Measurements from ENCODE around the gene IARS1. TPM values are rescaled to one million over a fixed set of nuclear protein-coding genes. Genes with fewer than 3 reads are reported as not detected.
A peak's percentile ranks its signal among the peaks of the same experiment; 100 is the strongest.

Gene IARS1
- total RNA-seq, 2 donors from 2014 or later: 138 to 246 TPM

DNA sequence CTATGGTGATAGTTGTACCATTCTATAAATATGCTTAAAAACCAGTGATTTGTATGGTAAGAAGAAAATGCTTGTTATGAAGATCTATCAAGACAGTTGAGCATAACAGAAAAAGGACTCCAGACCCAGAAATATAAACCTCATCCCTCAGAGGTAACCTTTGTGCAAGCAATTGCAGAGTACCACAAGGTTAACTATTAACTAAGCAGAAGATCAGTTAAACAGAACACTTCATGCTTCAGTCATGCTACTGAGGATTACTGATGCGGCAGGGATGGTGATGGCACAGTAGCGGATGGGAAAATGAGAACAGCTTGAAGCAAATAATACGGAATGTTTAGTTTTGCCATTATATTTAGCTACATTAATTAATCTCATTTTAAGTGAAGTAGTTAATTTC lies 45.5 kb downstream of the IARS1 start:
- ATAC-seq: no peak
- no peak for DNase-seq (ENCODE audit: low spot score)
- H3K36me3 Mint-ChIP-seq: peaks cover 64% of the 10 kb centered on the region
- no peak overlapping the region for H3K4me3 Mint-ChIP-seq
- H3K9me3 Mint-ChIP-seq: no peaks in the 10 kb centered on the region
- no peaks in the 10 kb centered on the region for H3K27me3 Mint-ChIP-seq
- H3K27ac Mint-ChIP-seq: no peak overlapping the region
- H3K4me1 Mint-ChIP-seq (ENCODE audit: low read depth in 2 of 2): peaks cover 3 to 6% of the 10 kb centered on the region in 2 donors

DNA sequence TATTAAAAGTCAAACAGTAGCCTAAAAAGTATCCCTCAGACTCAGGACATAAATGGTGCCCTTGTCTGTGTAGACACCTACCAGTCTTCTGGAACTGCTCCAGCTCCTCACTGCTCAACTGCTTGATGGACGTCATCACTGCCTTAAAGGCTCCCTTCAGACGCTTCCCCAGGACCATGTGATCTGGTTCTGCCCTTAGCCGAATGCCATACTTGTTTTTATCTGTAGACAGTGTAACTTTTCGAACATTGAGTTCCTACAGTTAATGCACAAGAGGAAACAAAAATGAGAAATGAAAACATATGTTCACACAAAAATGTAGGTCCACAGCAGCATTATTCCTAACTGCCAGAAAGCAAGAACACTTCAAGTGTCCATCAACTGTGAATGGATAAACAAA lies 46.2 kb downstream of the IARS1 start:
- H3K36me3 Mint-ChIP-seq: peaks cover 67% of the 10 kb centered on the region
- H3K4me1 Mint-ChIP-seq (ENCODE audit: low read depth in 2 of 2): peaks cover 3 to 6% of the 10 kb centered on the region in 2 donors
- no peak for DNase-seq (ENCODE audit: low spot score)
- H3K27ac Mint-ChIP-seq: no peak overlapping the region
- H3K9me3 Mint-ChIP-seq: no peaks in the 10 kb centered on the region
- H3K27me3 Mint-ChIP-seq: no peaks in the 10 kb centered on the region
- ATAC-seq: no peak
- no peak overlapping the region for H3K4me3 Mint-ChIP-seq

DNA sequence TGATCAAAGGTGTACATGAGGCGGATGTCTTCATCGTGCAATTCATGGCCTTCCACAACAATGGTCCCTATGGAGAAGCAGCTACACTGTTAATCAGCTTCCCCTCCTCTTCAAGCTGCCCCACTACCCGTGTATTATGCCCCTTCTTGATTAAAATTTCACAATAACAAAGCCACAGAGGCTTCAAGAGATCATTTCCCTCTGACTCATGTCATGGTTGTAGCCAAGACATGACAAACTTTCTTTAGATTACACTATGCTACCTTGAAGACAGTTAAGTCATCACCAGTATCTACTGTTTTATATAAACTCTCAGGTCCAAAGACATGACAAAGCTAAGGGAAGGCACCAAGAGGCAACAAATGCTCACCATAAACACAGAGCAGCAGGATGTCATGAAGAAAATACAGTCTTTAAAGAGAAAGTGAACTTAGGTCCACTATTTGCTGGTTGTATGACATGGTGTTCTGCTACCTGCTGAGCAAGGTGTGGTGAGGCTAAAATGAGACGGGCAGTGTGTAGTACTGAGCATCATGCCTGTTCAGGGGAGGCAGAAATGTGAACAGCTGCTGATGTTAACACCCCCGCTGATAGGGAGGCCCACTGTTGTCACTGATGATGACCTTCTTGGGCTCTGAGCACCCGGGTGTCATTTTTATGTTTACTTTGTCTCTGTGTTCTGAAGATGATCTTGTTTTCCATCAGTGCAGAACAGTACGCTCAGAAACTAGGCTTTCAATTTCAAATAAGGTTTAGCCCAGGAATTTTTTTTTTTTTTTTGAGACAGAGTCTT lies 48.3 kb downstream of the IARS1 start:
- H3K4me1 Mint-ChIP-seq (ENCODE audit: low read depth in 2 of 2): peaks cover 3 to 6% of the 10 kb centered on the region in 2 donors
- peak in 1 of 2 donors; percentile 38 for ATAC-seq

More for the DNA sequence above, 48.3 kb downstream of the IARS1 start:
- no peak for DNase-seq (ENCODE audit: low spot score)
- H3K27me3 Mint-ChIP-seq: no peaks in the 10 kb centered on the region
- H3K27ac Mint-ChIP-seq: no peak overlapping the region
- H3K4me3 Mint-ChIP-seq: no peak overlapping the region
- no peaks in the 10 kb centered on the region for H3K9me3 Mint-ChIP-seq
- H3K36me3 Mint-ChIP-seq: peaks cover 77% of the 10 kb centered on the region

Other genes starting within 250 kb of the IARS1 start
- 10 to 100 TPM; 67.7 to 69.1 TPM for gene SPTLC1, start 178.3 kb downstream of the IARS1 start, total RNA-seq
- gene NOL8, start 31.7 kb upstream of the IARS1 start, total RNA-seq: 10 to 100 TPM; 51.1 to 68.7 TPM
- 10 to 100 TPM; 14.7 to 38.8 TPM for gene CENPP, start 32.3 kb upstream of the IARS1 start, total RNA-seq
- not detected for gene OGN, start 110.9 kb upstream of the IARS1 start, total RNA-seq
- gene OMD, start 130.8 kb upstream of the IARS1 start, total RNA-seq: not detected
- not detected for gene ASPN, start 188.8 kb upstream of the IARS1 start, total RNA-seq
- not detected for gene ECM2, start 242.3 kb upstream of the IARS1 start, total RNA-seq